Activated naive CD8-positive, alpha-beta T cell (primary cell): ENCODE data around the gene DYRK1A.

Experiments
- H3K27ac Mint-ChIP-seq: one replicate; pipeline ENCODE4 v1.8.0; 2021; ENCODE audit warnings: mixed read lengths
- H3K27me3 Mint-ChIP-seq: one replicate; pipeline ENCODE4 v1.8.0; 2021; ENCODE audit warnings: mixed read lengths
- H3K36me3 Mint-ChIP-seq: one replicate; pipeline ENCODE4 v1.8.0; 2021; ENCODE audit warnings: mixed read lengths
- H3K4me1 Mint-ChIP-seq: one replicate; pipeline ENCODE4 v1.8.0; 2021; ENCODE audit warnings: low read depth, mixed read lengths
- H3K4me3 Mint-ChIP-seq: one replicate; pipeline ENCODE4 v1.8.0; 2021; ENCODE audit warnings: mild to moderate bottlenecking, mixed read lengths
- H3K9me3 Mint-ChIP-seq: one replicate; pipeline ENCODE4 v1.8.0; 2021; ENCODE audit warnings: low read depth, mixed read lengths

DYRK1A gene

GRCh38 chr21:37562920-37563640 lies 196.5 kb downstream of the DYRK1A start:
- Mint-ChIP-seq H3K27me3 (no peaks in the 10 kb centered on the region), H3K9me3 (peaks cover 6% of the 10 kb centered on the region), H3K27ac (peak overlapping the region; percentile 89), H3K4me3 (peak overlapping the region; percentile 95), H3K36me3 (no peaks in the 10 kb centered on the region), H3K4me1 (peaks cover 26% of the 10 kb centered on the region)

- peaks cover 26% of the 10 kb centered on the region for H3K4me1 Mint-ChIP-seq
- H3K4me3 Mint-ChIP-seq: peak overlapping the region; percentile 95
- H3K36me3 Mint-ChIP-seq: no peaks in the 10 kb centered on the region
- H3K27ac Mint-ChIP-seq: peak overlapping the region; percentile 99
- H3K27me3 Mint-ChIP-seq: no peaks in the 10 kb centered on the region
- peaks cover 3% of the 10 kb centered on the region for H3K9me3 Mint-ChIP-seq
Observed at GRCh38 chr21:37563641-37564340, 197.2 kb downstream of the DYRK1A start.

- peak overlapping the region; percentile 95 for H3K4me3 Mint-ChIP-seq
- H3K9me3 Mint-ChIP-seq: no peaks in the 10 kb centered on the region
- H3K4me1 Mint-ChIP-seq: peaks cover 26% of the 10 kb centered on the region
- H3K27me3 Mint-ChIP-seq: no peaks in the 10 kb centered on the region
- no peaks in the 10 kb centered on the region for H3K36me3 Mint-ChIP-seq
- H3K27ac Mint-ChIP-seq: peak overlapping the region; percentile 99
Observed at GRCh38 chr21:37564341-37564923, 197.9 kb downstream of the DYRK1A start.

- H3K9me3 Mint-ChIP-seq: no peaks in the 10 kb centered on the region
- H3K36me3 Mint-ChIP-seq: no peaks in the 10 kb centered on the region
- H3K27ac Mint-ChIP-seq: peak overlapping the region; percentile 99
- peaks cover 26% of the 10 kb centered on the region for H3K4me1 Mint-ChIP-seq
- no peaks in the 10 kb centered on the region for H3K27me3 Mint-ChIP-seq
- peak overlapping the region; percentile 95 for H3K4me3 Mint-ChIP-seq
Observed at GRCh38 chr21:37564924-37565529, 198.5 kb downstream of the DYRK1A start.

- Mint-ChIP-seq H3K4me3 (peak overlapping the region; percentile 4), H3K4me1 (peaks cover 26% of the 10 kb centered on the region), H3K27ac (no peak overlapping the region), H3K27me3 (no peaks in the 10 kb centered on the region), H3K36me3 (no peaks in the 10 kb centered on the region), H3K9me3 (no peaks in the 10 kb centered on the region)
Observed at GRCh38 chr21:37565530-37566223, 199.1 kb downstream of the DYRK1A start.

- peaks cover 26% of the 10 kb centered on the region for H3K4me1 Mint-ChIP-seq
- H3K27me3 Mint-ChIP-seq: no peaks in the 10 kb centered on the region
- no peaks in the 10 kb centered on the region for H3K36me3 Mint-ChIP-seq
- H3K4me3 Mint-ChIP-seq: no peak overlapping the region
- no peak overlapping the region for H3K27ac Mint-ChIP-seq
- H3K9me3 Mint-ChIP-seq: no peaks in the 10 kb centered on the region
Observed at GRCh38 chr21:37566790-37567615, 200.4 kb downstream of the DYRK1A start.

GRCh38 chr21:37568415-37568814 lies 201.8 kb downstream of the DYRK1A start:
- H3K27ac Mint-ChIP-seq: no peak overlapping the region

GRCh38 chr21:37568916-37569315 lies 202.3 kb downstream of the DYRK1A start:
- H3K4me1 Mint-ChIP-seq: peaks cover 19% of the 10 kb centered on the region
- H3K27ac Mint-ChIP-seq: no peak overlapping the region
- H3K27me3 Mint-ChIP-seq: peaks cover 3% of the 10 kb centered on the region
- H3K4me3 Mint-ChIP-seq: no peak overlapping the region
- H3K9me3 Mint-ChIP-seq: no peaks in the 10 kb centered on the region
- no peaks in the 10 kb centered on the region for H3K36me3 Mint-ChIP-seq

More at GRCh38 chr21:37568415-37568814, 201.8 kb downstream of the DYRK1A start:
- H3K36me3 Mint-ChIP-seq: no peaks in the 10 kb centered on the region
- no peaks in the 10 kb centered on the region for H3K9me3 Mint-ChIP-seq
- peaks cover 19% of the 10 kb centered on the region for H3K4me1 Mint-ChIP-seq
- no peak overlapping the region for H3K4me3 Mint-ChIP-seq
- peaks cover 3% of the 10 kb centered on the region for H3K27me3 Mint-ChIP-seq

- Mint-ChIP-seq H3K4me1 (no peaks in the 10 kb centered on the region), H3K4me3 (no peak overlapping the region), H3K27ac (no peak overlapping the region), H3K36me3 (no peaks in the 10 kb centered on the region), H3K27me3 (peaks cover 3% of the 10 kb centered on the region), H3K9me3 (no peaks in the 10 kb centered on the region)
Observed at GRCh38 chr21:37571442-37571841, 204.9 kb downstream of the DYRK1A start.

- no peak overlapping the region for H3K4me3 Mint-ChIP-seq
- peaks cover 10% of the 10 kb centered on the region for H3K9me3 Mint-ChIP-seq
- no peaks in the 10 kb centered on the region for H3K4me1 Mint-ChIP-seq
- H3K36me3 Mint-ChIP-seq: peaks cover 5% of the 10 kb centered on the region
- H3K27ac Mint-ChIP-seq: no peak overlapping the region
- peaks cover 3% of the 10 kb centered on the region for H3K27me3 Mint-ChIP-seq
Observed at GRCh38 chr21:37574316-37574715, 207.7 kb downstream of the DYRK1A start.

GRCh38 chr21:37574751-37575150 lies 208.2 kb downstream of the DYRK1A start:
- H3K27ac Mint-ChIP-seq: no peak overlapping the region
- peaks cover 10% of the 10 kb centered on the region for H3K9me3 Mint-ChIP-seq
- no peak overlapping the region for H3K4me3 Mint-ChIP-seq
- peaks cover 3% of the 10 kb centered on the region for H3K27me3 Mint-ChIP-seq
- no peaks in the 10 kb centered on the region for H3K4me1 Mint-ChIP-seq
- peaks cover 9% of the 10 kb centered on the region for H3K36me3 Mint-ChIP-seq

- H3K4me1 Mint-ChIP-seq: no peaks in the 10 kb centered on the region
- H3K27ac Mint-ChIP-seq: no peak overlapping the region
- H3K36me3 Mint-ChIP-seq: peaks cover 12% of the 10 kb centered on the region
- peaks cover 10% of the 10 kb centered on the region for H3K9me3 Mint-ChIP-seq
- H3K27me3 Mint-ChIP-seq: peaks cover 3% of the 10 kb centered on the region
- H3K4me3 Mint-ChIP-seq: no peak overlapping the region
Observed at GRCh38 chr21:37575580-37575979, 209.0 kb downstream of the DYRK1A start.
